Subcutaneous abdominal adipose tissue (tissue), 5 donors: Measurements from ENCODE around the gene FCSK.
"Not testable (repeated sequence)": the region's sequence is repeated elsewhere in the genome, so short reads cannot be mapped to it uniquely, and the experiment has no call there.

Experiments used
- H3K27ac ChIP-seq: one replicate; pipeline ENCODE4 v1.7.0; 2013; ENCODE audit warnings: low read depth, mild to moderate bottlenecking, inconsistent platforms, low read length, moderate library complexity
- H3K27me3 ChIP-seq, 5 donors: one replicate each; pipeline ENCODE4 v1.7.0; 2013; ENCODE audit warnings: low read length in 5 of 5, inconsistent platforms in 1 of 5; ENCODE audit not compliant: control insufficient read depth in 5 of 5, insufficient read depth in 4 of 5
- H3K36me3 ChIP-seq, 5 donors: one replicate each; pipeline ENCODE4 v1.7.0; 2013; ENCODE audit warnings: low read length in 5 of 5; ENCODE audit not compliant: control insufficient read depth in 5 of 5, insufficient read depth in 5 of 5
- H3K4me1 ChIP-seq, 5 donors: one replicate each; pipeline ENCODE4 v1.7.0; 2013; ENCODE audit warnings: low read length in 5 of 5, mild to moderate bottlenecking in 3 of 5, moderate library complexity in 1 of 5; ENCODE audit not compliant: control insufficient read depth in 5 of 5, insufficient read depth in 5 of 5
- H3K4me3 ChIP-seq, 5 donors: one replicate each; pipeline ENCODE4 v1.7.0; 2013; ENCODE audit warnings: low read length in 5 of 5, low read depth in 1 of 5
- H3K9ac ChIP-seq, 5 donors: one replicate each; pipeline ENCODE4 v1.7.0; 2013; ENCODE audit warnings: low read length in 5 of 5, mild to moderate bottlenecking in 4 of 5, moderate library complexity in 3 of 5
- H3K9me3 ChIP-seq, 5 donors: one replicate each; pipeline ENCODE4 v1.7.0; 2013; ENCODE audit warnings: low read length in 5 of 5; ENCODE audit not compliant: control insufficient read depth in 5 of 5
- donor health status: healthy.
- donor health status: healthy.
- donor health status: healthy.
- donor health status: healthy.
- donor health status: healthy.

The FCSK gene

DNA sequence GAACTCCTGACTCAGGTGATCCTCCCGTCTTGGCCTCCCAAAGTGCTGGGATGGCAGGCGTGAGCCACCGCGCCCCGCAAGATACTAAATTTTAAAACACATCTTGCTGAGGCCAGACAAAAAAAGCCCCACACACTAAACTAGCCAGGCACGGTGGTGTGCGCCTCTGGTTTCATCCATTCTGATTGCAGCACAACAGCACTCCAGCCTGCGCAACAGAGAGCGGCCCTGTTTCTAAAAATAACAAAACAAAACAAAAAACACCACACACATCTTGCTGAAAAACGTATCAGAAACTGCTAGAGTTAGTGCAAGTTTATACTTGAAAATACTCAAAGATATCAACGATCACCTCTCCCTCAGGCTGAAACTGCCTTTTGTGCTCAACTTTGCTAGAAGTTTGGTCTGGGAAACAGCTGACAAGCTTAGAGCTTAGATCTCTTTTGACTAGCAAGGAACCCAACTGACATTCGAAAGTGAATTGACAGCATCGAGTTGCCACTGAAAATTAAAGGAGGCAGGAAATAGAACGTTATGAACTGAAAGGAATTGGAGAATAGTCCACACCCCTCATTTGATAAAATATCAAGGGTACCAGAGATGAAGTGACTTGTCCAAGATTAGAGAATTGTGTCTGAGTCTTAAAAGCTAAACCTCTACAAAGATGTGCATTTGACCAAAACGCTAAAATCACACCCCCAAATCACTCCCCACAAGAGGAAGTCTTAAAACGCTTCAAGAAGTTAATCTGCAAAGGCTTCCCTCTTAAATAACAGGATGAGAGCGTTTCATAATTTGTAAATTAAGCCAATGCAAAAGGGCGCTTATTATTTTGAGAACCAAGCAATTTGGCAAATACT, 68.1 kb downstream of the FCSK start:
- Histone ChIP-seq H3K27me3 (no peaks in the 10 kb centered on the region), H3K27ac (peak overlapping the region; percentile 95), H3K4me1 (peaks cover 6 to 38% (median 25%) of the 10 kb centered on the region in 5 donors), H3K9me3 (no peaks in the 10 kb centered on the region), H3K9ac (peak overlapping the region; percentile 89 to 99 (median 97)), H3K4me3 (peak overlapping the region; percentile 95 to 99 (median 98)), H3K36me3 (peaks cover 5 to 27% (median 15%) of the 10 kb centered on the region in 5 donors)

DNA sequence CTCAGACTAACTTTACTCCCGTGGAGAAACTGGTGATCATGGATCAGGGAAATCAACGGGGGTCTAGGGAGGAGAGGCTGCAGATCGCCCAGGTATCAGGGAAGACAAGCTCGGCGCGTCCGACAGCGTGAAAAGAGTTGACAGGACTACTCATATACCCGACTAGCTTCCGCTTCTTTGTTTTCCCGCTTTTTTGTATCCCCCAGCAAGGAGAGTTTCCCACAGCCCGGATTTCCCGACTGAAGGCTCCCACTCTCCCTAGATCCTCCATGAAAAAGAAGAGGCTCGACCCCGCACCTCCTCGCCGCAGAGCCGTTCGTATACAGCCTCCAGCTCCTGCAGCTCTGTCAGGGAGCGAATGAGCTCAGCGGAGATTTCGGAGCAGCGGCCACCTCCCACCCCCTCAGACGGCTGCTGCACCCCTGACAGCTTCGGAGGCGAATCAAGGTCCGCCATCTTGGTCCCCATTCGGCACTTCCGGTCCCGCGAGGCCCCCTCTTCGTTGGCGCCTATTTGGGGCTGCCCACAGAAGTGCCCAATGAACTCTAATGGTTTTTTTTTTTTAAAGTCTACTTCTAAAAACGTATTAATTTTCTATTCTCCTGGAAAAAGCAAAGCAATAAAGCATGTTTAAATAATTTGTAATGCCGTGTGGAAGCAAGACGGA, 68.8 kb downstream of the FCSK start, which contains the start of gene COG4:
Gene COG4, minus strand, starts transcription at position 479 of the 667 bp plus-strand sequence. Its CDS starts 11 bp downstream, at position 468.
- H3K27me3 ChIP-seq: no peaks in the 10 kb centered on the region
- H3K4me3 ChIP-seq: peak within 1 kb of the TSS; percentile 96 to 99 (median 99)
- H3K9me3 ChIP-seq: no peaks in the 10 kb centered on the region
- H3K27ac ChIP-seq: peak within 1 kb of the TSS; percentile 95
- peaks cover 5 to 22% (median 13%) of the 10 kb centered on the region in 5 donors for H3K36me3 ChIP-seq
- peaks cover 6 to 38% (median 25%) of the 10 kb centered on the region in 5 donors for H3K4me1 ChIP-seq
- H3K9ac ChIP-seq: peak within 1 kb of the TSS; percentile 92 to 99 (median 98)

GRCh38 chr16:70523743-70524398, 69.5 kb downstream of the FCSK start, which contains the start of gene SF3B3:
SF3B3 (plus strand) TSS chr16:70523816; CDS start chr16:70526657, 2,841 bp downstream.
- H3K27ac ChIP-seq: peak within 1 kb of the TSS; percentile 95
- peaks cover 6 to 38% (median 25%) of the 10 kb centered on the region in 5 donors for H3K4me1 ChIP-seq
- peaks cover 5 to 27% (median 15%) of the 10 kb centered on the region in 5 donors for H3K36me3 ChIP-seq
- peak within 1 kb of the TSS; percentile 96 to 99 (median 99) for H3K4me3 ChIP-seq
- no peaks in the 10 kb centered on the region for H3K27me3 ChIP-seq
- H3K9me3 ChIP-seq: no peaks in the 10 kb centered on the region
- peak within 1 kb of the TSS; percentile 92 to 99 (median 98) for H3K9ac ChIP-seq

DNA sequence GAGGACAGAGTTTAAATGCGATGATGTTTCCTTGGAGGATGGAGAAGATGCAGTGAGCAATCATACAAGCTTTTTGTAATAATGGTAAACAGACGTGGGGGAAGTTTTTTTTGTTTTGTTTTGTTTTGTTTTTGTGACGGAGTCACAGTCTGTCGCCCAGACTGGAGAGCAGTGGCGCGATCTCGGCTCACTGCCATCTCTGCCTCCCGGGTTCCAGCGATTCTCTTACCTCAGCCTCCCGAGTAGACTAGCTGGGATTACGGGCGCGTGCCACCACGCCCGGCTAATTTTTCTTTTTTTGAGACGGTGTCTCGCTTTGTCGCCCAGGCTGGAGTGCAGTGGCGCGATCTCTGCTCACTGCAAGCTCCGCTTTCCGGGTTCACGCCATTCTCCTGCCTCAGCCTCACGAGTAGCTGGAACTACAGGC, 70.0 kb downstream of the FCSK start:
- Histone ChIP-seq H3K4me3 (peak overlapping the region; percentile 96 to 99 (median 99)), H3K9ac (peak overlapping the region; percentile 92 to 99 (median 98)), H3K4me1 (peaks cover 6 to 41% (median 29%) of the 10 kb centered on the region in 5 donors), H3K27ac (peak overlapping the region; percentile 95), H3K36me3 (peaks cover 5 to 31% (median 19%) of the 10 kb centered on the region in 5 donors)
- H3K27me3 ChIP-seq, H3K9me3 ChIP-seq: not testable (repeated sequence)

DNA sequence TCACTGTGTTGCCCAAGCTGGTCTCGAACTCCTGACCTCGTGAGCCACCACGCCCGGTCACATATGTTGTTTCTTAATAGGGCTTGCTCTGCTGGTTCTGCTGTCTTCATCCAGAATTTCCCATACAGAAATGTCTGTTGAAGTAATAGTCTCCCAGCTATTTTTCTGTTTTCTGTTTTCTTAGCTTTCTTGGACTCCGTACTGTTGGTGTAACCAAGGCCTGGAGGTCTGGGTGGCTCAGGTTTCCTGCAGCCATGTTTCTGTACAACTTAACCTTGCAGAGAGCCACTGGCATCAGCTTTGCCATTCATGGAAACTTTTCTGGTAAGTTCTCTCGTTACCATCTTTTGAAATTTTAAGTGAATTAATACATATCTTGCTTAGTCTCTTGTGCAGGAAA, 72.0 kb downstream of the FCSK start:
- H3K4me1 ChIP-seq: peaks cover 6 to 41% (median 29%) of the 10 kb centered on the region in 5 donors
- no peak overlapping the region for H3K9ac ChIP-seq
- H3K27me3 ChIP-seq: no peaks in the 10 kb centered on the region
- H3K27ac ChIP-seq: no peak overlapping the region
- peaks cover 9 to 40% (median 32%) of the 10 kb centered on the region in 5 donors for H3K36me3 ChIP-seq
- H3K4me3 ChIP-seq: no peak overlapping the region
- no peaks in the 10 kb centered on the region for H3K9me3 ChIP-seq

- Histone ChIP-seq H3K36me3 (peaks cover 14 to 51% (median 42%) of the 10 kb centered on the region in 5 donors), H3K27me3 (no peaks in the 10 kb centered on the region), H3K4me1 (peaks cover 5 to 34% (median 25%) of the 10 kb centered on the region in 5 donors), H3K9ac (peak overlapping the region in 1 of 5 donors; percentile 45), H3K9me3 (no peaks in the 10 kb centered on the region), H3K4me3 (no peak overlapping the region), H3K27ac (no peak overlapping the region)
Measured at GRCh38 chr16:70527315-70527996, 73.1 kb downstream of the FCSK start.

DNA sequence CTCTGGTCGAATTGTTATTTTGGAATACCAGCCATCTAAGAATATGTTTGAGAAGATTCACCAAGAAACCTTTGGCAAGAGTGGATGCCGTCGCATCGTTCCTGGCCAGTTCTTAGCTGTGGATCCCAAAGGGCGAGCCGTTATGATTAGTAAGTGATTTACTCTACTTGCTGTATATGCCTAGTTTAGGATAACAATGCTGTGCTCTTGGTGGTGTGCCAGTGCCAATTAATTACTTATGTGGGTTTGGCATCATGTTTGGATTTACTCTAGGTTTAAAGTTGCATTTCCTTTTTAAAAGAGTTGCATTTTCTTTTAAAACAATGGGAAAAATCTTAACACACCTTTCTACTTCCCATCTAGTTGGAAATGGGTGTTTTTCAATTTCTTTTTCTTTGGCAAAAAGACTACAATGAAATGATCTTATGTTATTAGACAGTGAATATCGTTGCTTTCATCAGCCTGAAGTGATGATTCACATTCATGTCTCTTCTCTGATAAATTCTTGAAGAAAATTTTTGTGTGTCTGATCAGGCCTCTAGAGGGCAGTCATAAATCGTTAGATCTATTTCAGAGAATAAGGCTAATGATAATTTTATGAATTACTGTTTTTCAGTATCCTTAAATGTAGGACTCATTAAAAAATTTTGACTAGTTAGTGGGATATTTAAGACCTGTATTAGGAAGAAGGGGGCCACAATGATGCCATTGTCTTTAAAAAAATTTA, 74.8 kb downstream of the FCSK start:
- H3K27ac ChIP-seq: peak overlapping the region; percentile 33
- peaks cover 3 to 25% (median 13%) of the 10 kb centered on the region in 5 donors for H3K4me1 ChIP-seq
- H3K9me3 ChIP-seq: no peaks in the 10 kb centered on the region
- peak overlapping the region in 1 of 5 donors; percentile 5 for H3K9ac ChIP-seq
- H3K27me3 ChIP-seq: no peaks in the 10 kb centered on the region
- H3K36me3 ChIP-seq: peaks cover 32 to 68% (median 60%) of the 10 kb centered on the region in 5 donors
- H3K4me3 ChIP-seq: no peak overlapping the region
